ENCODE data around the gene COX8A. TPM values are rescaled to one million over a fixed set of nuclear protein-coding genes. Genes with fewer than 3 reads are reported as not detected.

COX8A gene
- total and polyA plus RNA-seq, 2 of the 13 experiments (the other 11 are each of a cell fraction or from before 2014, with no cell fraction given): 202 to 406 TPM

GRCh38 chr11:64015935-64016845 is 41.8 kb downstream of the COX8A start:
- POLR2A ChIA-PET: no interaction called here
- Histone ChIP-seq H3K9ac (ENCODE audit: insufficient read depth, low read depth, low read length) (no peak overlapping the region), H3K36me3 (replicated peaks in 1 of 2; ENCODE audit: control insufficient read depth in 1 of 2, insufficient read depth in 2 of 2, low read length in 2 of 2) (no peaks in the 10 kb centered on the region), H3K27me3 (ENCODE audit: control insufficient read depth in 1 of 2, insufficient read depth in 2 of 2, low read length in 2 of 2) (no peaks in the 10 kb centered on the region), H3K4me3 (replicated peaks in 1 of 3; ENCODE audit: insufficient read depth in 1 of 3, low read depth in 2 of 3, low read length in 3 of 3) (no peak overlapping the region), H3K9me3 (ENCODE audit: low read length) (no peaks in the 10 kb centered on the region), H4K20me1 (ENCODE audit: insufficient read depth, low read length) (0 out of 2 replicates have a peak, but pooled peaks cover 4% of the 10 kb centered on the region), H3K27ac (ENCODE audit: extremely low read length, insufficient read depth, low read length) (no peak overlapping the region), H3K4me2 (ENCODE audit: low read depth, low read length) (no peak overlapping the region), H3K4me1 (ENCODE audit: insufficient read depth, low read length) (no peaks in the 10 kb centered on the region), H2AFZ (ENCODE audit: low read length) (no peak overlapping the region), H3K79me2 (ENCODE audit: insufficient read depth, low read length) (no peaks in the 10 kb centered on the region)
- CTCF ChIA-PET (ENCODE audit: low intra/inter-chr PET ratio, low total read pairs): no interaction called here
- in situ Hi-C loops (cut with HindIII; ENCODE audit: extremely low pct_ligation_motif_present, low pct_unique_long_range_greater_than_20kb): no loop called here
- intact Hi-C loops (cut with micrococcal nuclease; ENCODE audit: unreplicated experiment): no loop called here
- FAIRE-seq (no peak), ATAC-seq (no peak), DNase-seq (ENCODE audit: low spot score) (no peak)
- no TSS peak for BruUV-seq (replicated peaks)
- WGBS (ENCODE audit: low lambda C conversion rate): 84% methylated on average over 18 of the region's 35 CpGs
- TF ChIP-seq, protein P1, sequence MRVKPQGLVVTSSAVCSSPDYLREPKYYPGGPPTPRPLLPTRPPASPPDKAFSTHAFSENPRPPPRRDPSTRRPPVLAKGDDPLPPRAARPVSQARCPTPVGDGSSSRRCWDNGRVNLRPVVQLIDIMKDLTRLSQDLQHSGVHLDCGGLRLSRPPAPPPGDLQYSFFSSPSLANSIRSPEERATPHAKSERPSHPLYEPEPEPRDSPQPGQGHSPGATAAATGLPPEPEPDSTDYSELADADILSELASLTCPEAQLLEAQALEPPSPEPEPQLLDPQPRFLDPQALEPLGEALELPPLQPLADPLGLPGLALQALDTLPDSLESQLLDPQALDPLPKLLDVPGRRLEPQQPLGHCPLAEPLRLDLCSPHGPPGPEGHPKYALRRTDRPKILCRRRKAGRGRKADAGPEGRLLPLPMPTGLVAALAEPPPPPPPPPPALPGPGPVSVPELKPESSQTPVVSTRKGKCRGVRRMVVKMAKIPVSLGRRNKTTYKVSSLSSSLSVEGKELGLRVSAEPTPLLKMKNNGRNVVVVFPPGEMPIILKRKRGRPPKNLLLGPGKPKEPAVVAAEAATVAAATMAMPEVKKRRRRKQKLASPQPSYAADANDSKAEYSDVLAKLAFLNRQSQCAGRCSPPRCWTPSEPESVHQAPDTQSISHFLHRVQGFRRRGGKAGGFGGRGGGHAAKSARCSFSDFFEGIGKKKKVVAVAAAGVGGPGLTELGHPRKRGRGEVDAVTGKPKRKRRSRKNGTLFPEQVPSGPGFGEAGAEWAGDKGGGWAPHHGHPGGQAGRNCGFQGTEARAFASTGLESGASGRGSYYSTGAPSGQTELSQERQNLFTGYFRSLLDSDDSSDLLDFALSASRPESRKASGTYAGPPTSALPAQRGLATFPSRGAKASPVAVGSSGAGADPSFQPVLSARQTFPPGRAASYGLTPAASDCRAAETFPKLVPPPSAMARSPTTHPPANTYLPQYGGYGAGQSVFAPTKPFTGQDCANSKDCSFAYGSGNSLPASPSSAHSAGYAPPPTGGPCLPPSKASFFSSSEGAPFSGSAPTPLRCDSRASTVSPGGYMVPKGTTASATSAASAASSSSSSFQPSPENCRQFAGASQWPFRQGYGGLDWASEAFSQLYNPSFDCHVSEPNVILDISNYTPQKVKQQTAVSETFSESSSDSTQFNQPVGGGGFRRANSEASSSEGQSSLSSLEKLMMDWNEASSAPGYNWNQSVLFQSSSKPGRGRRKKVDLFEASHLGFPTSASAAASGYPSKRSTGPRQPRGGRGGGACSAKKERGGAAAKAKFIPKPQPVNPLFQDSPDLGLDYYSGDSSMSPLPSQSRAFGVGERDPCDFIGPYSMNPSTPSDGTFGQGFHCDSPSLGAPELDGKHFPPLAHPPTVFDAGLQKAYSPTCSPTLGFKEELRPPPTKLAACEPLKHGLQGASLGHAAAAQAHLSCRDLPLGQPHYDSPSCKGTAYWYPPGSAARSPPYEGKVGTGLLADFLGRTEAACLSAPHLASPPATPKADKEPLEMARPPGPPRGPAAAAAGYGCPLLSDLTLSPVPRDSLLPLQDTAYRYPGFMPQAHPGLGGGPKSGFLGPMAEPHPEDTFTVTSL (CRISPR knock-in tag; IDR thresholded peaks at IDR 0.05; ENCODE audit: borderline replicate concordance): no peak
- TF ChIP-seq, protein P2, sequence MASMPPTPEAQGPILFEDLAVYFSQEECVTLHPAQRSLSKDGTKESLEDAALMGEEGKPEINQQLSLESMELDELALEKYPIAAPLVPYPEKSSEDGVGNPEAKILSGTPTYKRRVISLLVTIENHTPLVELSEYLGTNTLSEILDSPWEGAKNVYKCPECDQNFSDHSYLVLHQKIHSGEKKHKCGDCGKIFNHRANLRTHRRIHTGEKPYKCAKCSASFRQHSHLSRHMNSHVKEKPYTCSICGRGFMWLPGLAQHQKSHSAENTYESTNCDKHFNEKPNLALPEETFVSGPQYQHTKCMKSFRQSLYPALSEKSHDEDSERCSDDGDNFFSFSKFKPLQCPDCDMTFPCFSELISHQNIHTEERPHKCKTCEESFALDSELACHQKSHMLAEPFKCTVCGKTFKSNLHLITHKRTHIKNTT (CRISPR knock-in tag; IDR thresholded peaks at IDR 0.05): no peak
- TF ChIP-seq, protein P3, sequence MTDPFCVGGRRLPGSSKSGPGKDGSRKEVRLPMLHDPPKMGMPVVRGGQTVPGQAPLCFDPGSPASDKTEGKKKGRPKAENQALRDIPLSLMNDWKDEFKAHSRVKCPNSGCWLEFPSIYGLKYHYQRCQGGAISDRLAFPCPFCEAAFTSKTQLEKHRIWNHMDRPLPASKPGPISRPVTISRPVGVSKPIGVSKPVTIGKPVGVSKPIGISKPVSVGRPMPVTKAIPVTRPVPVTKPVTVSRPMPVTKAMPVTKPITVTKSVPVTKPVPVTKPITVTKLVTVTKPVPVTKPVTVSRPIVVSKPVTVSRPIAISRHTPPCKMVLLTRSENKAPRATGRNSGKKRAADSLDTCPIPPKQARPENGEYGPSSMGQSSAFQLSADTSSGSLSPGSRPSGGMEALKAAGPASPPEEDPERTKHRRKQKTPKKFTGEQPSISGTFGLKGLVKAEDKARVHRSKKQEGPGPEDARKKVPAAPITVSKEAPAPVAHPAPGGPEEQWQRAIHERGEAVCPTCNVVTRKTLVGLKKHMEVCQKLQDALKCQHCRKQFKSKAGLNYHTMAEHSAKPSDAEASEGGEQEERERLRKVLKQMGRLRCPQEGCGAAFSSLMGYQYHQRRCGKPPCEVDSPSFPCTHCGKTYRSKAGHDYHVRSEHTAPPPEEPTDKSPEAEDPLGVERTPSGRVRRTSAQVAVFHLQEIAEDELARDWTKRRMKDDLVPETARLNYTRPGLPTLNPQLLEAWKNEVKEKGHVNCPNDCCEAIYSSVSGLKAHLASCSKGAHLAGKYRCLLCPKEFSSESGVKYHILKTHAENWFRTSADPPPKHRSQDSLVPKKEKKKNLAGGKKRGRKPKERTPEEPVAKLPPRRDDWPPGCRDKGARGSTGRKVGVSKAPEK (CRISPR knock-in tag; IDR thresholded peaks at IDR 0.05; ENCODE audit: borderline replicate concordance): no peak
- TF ChIP-seq SIX1 (CRISPR knock-in tag; IDR thresholded peaks at IDR 0.05; ENCODE audit: borderline replicate concordance) (no peak), ZNF44 (CRISPR knock-in tag; IDR thresholded peaks at IDR 0.05) (no peak), TSC22D2 (CRISPR knock-in tag; IDR thresholded peaks at IDR 0.05; ENCODE audit: borderline replicate concordance) (no peak), AHR (CRISPR knock-in tag; IDR thresholded peaks at IDR 0.05) (no peak), PHF8 (CRISPR knock-in tag; IDR thresholded peaks at IDR 0.05) (no peak), SP1 (IDR thresholded peaks at IDR 0.05) (no peak), SP1 (CRISPR knock-in tag; IDR thresholded peaks at IDR 0.05) (no peak), ZBTB21 (CRISPR knock-in tag; IDR thresholded peaks at IDR 0.05) (no peak), REL (CRISPR knock-in tag; conservative IDR thresholded peaks at IDR 0.05) (no peak), ZFP36L2 (CRISPR knock-in tag; IDR thresholded peaks at IDR 0.05) (no peak), TBX3 (IDR thresholded peaks at IDR 0.05; ENCODE audit: borderline replicate concordance) (no peak), ZFP41 (CRISPR knock-in tag; IDR thresholded peaks at IDR 0.05; ENCODE audit: borderline replicate concordance) (no peak)

Data from HepG2 (cell line).